Measurements from ENCODE around the gene CDC42EP1.
"Not testable (repeated sequence)": the region's sequence is repeated elsewhere in the genome, so short reads cannot be mapped to it uniquely, and the experiment has no call there.

The CDC42EP1 gene

DNA sequence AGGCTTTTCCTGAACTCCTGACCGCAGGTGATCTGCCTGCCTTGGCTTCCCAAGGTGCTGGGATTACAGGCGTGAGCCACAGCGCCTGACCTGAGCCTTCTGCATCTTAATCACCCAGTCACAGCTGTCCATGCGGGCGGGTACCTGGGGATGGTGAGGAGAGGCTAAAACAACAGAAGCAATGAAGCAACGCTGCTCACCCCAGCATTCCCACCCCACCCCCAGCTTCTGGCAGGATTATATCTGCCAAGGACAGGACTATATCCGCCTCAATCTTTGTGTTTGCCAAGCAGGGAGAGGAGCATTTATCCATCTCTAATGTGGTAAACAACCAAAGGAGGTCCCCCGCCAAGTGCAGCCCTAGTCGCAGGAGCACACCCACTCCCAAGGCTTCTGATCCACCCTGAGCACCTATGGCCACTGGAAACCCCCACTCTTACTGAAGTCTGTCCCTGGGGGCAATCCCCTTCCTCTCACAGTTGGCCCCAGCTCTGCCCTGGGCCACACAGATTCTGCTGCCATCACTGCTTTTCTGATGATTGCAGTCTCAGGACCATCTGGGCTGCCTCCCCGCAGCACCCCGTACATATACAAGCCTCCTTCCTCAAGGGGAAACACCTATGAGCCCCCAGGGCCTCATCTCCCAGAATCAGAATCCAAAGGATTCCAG is 28.4 kb downstream of the CDC42EP1 start:
- no peak for DNase-seq

DNA sequence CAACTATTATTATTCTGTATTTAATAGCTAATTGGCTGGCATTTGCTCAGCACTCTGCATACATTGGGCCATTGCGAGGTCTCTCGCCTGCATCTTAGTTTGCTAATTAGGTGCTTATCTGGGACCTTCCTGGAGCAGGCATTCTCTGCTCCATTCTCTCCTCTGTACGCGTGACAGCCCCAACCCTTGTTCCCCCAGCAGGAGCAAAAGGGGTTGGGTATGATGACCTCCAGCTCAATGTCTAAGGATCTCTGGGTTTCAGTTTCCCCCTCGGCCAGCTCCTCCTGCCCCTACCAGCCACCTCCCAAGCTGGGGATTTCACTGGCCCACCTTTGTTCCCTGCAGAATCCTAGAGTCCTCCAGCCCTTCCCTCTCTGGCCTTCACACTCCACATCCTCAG is 29.4 kb downstream of the CDC42EP1 start:
- no peak for DNase-seq

DNA sequence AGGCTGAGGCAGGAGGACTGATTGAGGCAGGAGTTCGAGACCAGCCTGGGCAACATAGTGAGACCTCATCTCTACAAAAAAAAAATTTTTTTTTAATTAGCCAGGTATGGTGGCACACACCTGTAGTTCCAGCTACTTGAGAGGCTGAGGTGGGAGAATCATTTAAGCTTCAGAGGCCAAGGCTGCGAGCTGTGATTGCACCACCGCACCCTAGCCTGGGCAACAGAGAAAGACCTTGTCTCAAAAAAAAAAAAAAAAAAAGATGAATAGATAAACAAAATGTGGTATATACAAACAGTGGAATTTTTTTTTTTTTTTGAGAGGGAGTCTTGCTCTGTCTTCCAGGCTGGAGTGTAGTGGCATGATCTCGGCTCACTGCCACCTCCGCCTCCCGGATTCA is 30.8 kb downstream of the CDC42EP1 start:
- DNase-seq, result not testable (repeated sequence)

DNA sequence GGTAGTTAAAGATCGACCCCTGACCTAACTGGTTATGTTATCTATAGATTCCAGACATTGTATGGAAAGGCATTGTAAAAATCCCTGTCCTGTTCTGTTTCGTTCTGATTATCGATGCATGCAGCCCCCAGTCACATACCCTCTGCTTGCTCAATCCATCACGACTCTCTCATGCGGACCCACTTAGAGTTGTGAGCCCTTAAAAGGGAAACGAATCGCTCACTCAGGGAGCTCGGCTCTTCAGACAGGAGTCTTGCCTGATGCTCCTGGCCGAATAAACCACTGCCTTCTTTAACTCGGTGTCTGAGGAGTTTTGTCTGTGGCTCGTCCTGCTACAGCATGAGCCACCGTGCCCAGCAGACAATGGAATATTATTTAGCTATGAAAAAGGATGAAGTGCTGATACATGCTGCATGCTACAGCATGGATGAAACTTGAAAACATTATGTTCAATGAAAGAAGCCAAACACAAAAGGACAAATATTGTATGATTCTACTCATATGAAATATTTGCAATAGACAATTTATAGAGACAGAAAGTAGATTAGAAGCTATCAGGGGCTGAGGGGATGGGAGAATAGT is 31.6 kb downstream of the CDC42EP1 start:
- DNase-seq, result no peak

DNA sequence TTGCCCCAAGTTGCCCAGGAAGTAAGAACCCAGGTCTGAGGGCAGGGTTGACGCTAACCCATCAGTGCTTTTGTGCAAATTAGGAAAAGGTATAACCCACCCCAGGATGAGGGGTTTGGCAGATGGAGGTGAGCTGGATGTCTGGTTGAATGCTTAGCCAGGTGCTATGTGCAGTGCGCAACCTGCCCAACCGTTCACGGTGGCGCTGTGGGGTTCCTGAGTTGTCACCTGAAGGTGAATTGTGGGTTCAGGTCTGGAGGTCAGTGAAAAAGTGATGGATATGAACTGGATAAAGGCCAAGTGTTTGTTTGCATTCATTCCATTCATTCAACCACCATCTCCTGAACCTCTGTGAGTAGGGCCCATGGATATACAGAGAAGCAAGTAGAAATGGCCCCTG is 34.0 kb downstream of the CDC42EP1 start:
- no peak for DNase-seq

DNA sequence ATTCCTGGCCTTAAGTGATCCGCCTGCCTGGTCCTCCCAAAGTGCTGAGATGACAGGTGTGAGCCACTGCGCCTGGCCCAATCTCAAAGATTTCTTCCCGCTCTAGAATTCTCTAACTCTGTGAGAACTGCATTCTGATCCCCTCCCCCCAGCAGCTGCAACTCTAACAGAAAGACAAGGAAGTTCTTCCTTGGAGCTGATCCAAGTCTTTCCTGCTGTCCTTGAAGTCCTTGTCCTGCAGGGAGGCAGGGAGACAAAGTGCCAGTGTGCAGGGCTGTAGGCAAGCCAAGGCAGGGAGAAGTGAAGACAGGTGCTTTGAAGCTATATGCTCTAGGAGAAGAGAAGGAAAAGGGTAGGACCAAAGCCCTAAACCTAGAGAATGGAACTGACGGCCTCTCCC is 38.9 kb downstream of the CDC42EP1 start:
- DNase-seq, result peak in 1 of 2 experiments; percentile 12

DNA sequence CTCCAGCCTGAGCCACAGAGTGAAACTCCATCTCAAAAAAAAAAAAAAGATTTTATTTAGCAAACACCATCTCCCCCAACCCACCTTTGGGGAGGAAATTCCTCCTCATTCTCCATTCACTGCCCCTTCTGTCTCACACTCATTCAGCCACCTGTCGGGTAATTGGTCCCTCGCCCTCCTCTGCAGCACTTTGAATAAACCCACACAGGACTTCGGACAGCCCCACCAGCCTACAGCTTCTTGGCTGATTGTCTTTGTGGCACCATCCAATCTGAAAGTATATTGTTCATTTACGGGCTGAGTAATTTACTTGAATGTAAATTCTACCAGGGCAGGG is 40.9 kb downstream of the CDC42EP1 start:
- no peak for DNase-seq

DNA sequence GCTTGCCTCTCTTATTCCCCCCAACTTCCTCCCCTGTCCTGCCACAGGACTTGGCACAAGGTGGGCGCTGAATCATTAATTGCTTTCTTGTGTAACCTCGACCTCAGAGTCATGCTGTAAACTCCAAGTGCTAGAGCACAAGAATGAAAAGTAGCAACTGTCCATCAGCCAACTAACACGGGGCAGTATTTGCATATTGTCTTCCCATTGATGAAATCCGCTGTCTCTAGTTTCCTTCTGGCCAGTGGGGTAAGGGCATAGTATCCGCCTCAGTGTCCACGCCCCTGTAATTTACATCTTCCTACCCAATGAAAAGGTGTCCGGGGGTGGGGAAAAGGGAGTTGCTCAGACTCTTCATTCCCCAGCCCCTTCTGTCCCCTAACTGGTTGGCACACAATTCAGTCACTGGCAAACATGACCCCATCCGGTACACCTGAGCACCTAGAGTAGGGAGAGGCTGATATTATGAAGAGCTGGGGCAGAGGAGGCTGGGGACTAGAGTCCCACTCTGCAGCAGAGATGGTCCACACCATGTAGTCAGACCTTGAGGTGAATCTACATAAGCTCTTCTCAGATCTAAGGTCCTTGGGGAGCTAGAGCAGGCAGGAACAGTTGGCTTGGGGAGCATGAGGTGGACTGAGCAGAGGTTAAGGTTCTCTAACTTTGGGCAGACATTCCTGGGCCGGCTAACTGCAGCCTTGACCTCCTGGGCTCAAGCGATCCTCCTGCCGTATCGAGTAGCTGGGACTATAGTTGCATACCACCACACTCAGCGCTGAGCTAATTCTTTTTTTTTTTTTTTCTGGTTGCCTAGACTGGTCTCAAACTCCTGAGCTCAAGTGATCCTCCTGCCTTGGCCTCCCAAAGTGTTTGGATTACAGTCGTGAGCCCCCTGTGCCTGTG is 41.5 kb downstream of the CDC42EP1 start:
- peak; percentile 14 to 46 for DNase-seq

DNA sequence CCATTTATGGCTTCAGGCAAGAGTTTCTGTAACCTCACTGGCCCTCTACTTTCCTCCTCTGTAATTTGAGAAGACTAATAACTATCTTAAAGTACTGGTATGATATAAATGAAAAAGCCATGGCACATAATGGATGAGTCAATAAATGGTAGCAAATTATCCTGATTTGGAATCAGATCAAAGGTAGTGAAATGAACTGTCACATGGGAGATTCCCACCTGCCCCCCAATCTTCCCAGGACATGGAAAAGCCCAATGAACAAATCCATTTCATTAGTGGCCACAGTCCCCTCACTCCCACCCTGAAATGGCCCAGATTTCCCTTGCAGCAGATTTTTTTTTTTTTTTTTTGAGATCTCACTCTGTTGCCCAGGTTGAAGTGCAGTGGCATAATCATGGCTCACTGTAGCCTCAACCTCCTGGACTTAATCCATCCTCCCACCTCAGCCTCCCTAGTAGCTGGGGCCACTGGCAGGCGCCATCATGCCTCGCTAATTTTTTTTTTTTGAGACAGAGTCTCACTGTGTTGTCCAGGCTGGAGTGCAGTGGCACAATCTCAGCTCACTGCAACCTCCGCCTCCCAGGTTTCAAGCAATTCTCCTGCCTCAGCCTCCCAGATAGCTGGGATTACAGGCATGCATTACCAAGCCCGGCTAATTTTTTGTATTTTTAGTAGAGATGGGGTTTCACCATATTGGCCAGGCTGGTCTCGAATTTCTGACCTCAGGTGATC is 42.4 kb downstream of the CDC42EP1 start:
- not testable (repeated sequence) for DNase-seq

DNA sequence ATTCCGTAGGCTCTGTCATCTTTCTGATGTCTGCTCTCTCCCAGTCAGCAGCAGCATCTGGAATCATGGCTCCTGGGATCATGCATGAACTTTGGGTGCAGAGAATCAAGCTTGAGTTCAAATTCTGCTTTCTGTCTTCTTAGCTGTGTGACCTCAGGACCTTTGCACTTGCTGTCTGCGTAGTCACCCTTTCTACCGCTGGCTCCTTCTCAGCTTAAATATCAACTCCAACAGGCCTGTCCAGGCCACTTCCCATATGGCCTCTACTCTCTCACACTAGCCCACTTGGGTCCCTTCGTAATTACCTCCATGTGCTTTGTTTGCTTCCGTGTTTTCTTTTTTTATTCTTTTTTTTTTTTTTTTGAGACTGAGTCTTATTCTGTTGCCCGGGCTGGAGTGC is 43.8 kb downstream of the CDC42EP1 start:
- no peak for DNase-seq

DNA sequence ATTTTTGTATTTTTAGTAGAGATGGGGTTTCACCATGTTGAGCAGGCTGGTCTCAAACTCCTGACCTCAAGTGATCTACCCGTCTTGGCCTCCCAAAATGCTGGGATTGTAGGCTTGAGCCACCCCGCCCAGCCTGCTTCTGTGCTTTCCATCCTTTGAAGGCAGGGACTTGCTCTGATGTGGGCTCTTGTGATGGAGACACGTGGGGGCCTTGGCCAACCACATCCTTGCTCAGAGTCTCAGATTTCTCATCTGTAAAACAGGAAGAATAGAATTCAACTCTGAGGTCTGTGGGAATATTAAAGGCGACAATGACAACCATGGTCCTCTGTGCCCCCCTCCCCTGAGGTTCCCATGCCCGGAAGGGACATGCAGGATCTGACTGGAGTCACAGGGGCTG is 44.6 kb downstream of the CDC42EP1 start:
- DNase-seq, result no peak

DNA sequence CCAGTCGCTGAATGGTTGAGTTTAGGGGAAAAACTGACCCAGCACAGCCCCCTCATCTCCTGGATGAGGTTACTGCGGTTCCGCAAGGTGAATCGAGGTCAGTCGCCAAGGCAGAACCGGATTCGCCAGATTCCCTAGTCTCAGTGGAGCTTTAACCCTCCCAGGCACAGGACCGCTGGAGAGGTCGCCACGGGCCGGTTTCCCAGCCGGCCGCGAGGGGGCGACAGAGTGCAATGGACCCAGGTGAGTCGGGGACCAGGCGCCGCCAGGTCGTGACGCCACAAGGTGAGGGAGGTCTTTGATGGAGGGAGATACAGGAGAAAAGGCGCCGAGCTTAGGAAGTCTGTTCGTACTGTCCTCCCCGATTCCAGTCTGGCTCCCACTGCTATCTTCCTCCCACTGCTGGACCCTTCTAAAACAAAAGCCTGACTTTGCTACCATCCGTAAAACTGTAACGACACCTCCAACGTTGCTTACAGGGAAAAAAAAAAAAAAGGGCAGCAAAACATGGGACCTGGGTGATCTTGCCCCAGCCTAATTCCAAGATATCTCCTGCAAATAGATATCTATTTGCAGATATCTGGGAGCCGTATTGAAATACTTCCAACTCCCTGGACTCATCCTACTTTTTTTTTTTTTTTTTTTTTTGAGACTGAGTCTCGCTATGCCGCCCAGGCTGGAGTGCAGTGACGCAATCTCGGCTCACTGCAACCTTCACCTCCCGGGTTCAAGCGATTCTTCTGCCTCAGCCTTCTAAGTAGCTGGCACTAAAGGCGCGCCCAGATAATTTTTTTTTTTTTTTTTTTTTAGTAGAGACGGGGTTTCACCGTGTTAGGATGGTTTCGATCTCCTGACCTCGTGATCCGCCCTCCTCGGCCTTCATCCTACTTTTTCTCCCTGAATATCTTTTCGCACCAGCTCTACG is 47.0 kb downstream of the CDC42EP1 start:
- peak; percentile 16 to 61 for DNase-seq

DNA sequence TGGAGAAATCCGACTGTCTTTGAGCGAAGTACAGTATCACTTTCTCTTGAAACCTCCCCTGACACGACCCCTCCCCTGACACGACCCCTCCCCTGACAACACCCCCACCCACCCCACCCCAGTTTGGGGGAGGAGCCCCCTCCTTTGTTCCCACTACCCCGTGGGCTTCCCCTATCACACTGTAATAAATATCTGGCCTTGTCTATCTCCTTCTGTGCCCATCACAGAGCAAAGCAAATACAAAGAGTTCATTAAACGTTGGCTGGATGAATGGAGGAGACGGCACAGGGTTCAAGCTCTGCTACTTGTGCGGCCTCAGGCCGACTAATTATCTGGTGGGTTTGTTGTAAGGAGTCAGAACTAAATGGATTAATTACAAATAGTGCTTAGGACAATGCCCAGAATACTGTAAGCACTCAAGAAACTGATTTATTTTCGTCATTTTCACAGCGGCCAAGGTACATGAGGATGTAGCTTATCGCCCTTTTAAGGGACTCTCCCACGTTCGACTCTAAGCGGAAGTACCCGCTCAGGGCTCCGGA is 47.7 kb downstream of the CDC42EP1 start:
- no peak for DNase-seq

DNA sequence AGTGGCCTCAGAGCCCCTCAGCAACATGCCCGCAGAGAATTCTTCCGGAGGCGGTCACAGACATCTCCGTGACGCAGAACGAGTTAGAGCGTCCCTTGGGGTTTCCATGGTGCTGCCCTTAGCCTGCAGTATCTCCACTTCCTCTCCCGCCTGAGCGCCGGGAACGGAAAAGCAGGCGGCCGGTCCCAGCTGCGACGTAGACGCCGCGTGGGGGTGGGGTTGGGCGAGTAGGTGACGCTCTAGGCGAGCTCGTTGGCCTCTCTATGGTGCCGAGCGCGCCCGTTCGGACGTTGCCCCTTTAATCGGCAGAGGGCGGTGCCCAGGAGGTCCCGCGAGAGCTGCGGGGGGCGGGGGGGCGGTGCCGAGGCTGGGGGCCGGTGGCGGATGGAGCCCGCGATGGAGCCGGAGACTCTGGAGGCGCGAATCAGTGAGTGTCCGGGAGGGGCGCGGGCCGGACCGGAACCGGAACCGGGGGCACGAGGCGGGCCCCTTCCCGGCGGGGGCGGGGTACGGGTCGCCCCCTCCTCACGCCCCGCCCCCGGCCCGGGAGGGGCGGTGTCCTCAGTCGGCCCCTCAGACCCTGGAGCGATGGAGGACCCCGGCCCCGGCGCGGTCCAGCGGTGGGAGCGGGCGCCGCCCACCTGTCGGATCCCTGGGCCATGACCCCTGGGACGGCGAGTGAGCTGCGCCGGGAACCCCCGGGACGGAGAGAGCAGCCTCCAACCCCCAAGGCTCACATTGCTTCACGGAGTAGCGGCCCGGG is 48.4 kb downstream of the CDC42EP1 start, which contains the start of gene GGA1:
Gene GGA1 (plus strand): TSS at position 358 of the 763 bp plus-strand sequence. CDS start 27 bp downstream, at position 385.
- peak; percentile 89 to 99 for DNase-seq

DNA sequence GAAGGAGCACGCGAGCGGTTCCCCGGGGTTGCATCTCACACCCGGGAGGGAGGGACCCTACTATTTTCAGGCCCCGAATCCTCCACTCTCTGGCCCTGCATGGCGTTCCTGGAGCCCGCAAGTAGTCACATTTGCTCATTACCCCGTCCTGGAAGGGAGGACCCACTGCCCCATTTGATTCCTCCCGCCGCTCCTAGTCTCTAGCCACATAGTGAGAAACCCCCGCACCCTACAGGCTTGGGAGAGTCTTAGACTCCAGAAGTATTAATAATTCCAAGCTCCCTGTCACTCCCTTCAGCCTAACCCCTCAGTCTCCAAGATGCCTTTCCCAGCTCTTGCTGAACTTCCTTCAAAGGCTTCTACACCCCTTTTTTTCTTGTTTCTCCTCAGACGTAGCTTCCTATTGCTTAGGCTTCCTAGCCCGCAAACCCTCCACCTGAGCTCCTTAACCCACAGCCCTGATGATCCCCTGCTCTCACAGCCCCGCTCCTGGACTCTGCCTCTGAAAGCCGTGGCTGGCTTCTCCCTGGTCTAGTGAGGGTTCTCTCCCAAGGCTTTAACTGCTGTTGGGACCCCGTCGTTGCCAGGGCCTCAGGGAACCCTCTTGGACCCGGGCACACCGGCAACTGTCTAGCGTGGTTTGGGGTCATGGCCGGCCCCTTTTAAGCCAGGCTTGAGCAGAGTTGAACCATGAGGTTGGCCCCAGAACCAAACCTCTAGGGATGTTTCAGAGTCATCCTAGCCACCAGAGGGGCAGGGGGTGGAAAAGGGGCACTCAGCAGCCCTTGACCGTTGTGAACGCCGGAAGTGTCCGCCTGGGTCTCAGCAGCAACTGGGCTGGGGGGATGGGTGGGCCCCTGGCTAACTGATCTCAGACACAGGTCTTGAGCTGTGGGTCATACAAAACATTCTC is 49.2 kb downstream of the CDC42EP1 start:
- no peak for DNase-seq

DNA sequence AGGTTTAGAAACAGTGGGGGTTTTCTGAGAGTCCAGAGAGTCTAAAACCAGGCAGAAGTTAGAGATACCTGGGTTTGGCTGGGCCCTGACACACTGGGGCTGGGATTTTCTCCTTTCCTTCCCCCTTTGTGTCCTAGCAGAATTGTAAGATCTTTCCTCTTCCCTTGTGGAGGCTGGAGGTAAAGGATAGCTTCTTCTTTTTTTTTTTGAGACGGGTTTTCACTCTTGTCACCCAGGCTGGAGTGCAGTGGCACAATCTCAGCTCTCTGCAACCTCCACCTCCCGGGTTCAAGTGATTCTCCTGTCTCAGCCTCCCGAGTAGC is 49.8 kb downstream of the CDC42EP1 start:
- not testable (repeated sequence) for DNase-seq

DNA sequence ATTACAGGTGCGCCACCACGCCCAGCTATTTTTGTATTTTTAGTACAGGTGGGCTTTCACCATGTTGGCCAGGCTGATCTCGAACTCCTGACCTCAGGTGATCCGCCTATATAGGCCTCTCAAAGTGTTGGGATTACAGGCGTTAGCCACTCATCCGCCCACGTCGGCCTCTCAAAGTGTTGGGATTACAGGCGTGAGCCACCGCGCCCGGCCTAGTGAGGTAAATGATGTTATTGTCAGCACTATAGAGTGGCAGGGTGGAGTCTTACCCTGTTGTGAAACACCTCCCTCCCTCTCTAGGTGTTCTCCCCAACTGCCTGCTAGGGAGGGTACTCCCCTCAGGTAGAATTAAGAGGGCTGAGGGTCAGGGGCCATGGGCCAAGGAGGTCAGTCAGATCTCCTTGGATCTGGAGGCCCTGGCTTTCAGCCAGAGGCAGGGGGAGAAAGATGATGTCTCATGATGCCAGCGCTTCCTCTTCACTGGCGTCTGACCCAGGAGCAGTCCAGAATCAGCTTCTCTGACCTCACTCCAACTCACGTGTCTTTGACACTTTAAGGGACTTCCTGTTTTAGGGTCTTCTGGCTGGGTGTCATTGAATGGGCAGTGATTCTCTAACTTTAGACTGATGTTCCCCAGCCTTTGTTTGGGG is 50.3 kb downstream of the CDC42EP1 start:
- no peak for DNase-seq

DNA sequence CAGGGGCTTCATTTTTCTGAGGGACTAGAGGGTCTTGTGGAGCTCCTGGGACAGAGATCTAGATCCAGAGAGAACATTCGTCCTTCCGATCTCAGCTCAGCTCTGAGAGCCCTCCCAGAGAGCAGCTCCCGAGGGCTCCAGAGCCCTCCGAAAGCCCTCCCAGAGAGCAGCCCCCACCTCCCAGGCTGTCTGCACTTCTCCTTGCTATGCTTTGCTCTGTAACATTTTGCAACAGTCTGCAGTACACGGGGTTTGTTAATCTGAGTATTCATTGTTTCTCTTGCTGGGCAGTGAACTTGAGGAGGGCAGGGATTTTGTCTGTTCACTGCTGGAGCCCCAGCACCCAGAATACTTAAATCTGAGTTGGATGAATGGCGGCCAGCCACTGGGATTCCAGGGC is 50.9 kb downstream of the CDC42EP1 start:
- no peak for DNase-seq

All from NCI-H446 (cell line).